Stimulated activated CD8-positive, alpha-beta memory T cell treated with anti-CD3 and anti-CD28 coated beads, Interleukin-7, amount 100 ng/mL, for 1 hour (primary cell): ENCODE results near the gene CHAF1A.

Source experiments
- DNase-seq, 2 donors: peaks; one replicate each; pipeline ENCODE4 v3.0.0-alpha.2; 2020; ENCODE audit warnings: low read depth in 2 of 2

The CHAF1A gene

DNA sequence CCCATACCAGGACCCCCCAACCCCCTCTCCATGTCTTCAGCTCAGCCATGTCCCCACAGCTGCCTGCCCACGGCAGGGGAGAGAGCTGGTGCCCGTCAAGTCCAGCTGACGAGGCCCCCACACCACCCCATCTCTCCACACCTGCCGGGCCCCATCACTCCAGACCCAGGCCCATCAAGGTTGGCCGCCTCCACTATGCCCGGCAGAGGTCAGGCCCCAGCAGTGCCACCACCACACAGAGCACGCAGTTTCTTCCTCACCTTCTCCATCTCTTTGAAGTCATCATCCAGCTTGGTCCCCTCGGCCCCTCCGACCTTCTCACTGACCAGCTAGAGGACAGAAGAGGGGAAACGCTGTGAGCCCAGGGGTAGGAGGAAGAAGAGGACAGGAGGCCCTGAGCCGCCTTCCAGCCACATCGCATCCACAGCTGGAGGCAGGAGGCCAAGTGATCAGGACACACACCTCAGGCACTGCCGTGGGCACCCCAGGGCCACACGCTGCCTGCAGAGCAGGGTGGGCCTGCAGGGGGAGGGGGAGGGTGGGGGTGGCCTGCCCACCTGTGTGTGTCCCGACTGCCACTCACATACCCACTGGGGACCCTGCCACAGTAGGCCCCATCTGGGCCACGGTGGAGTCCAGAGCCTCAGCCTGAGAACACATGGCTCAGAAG lies 35.6 kb upstream of the CHAF1A start:
- no peak for DNase-seq

DNA sequence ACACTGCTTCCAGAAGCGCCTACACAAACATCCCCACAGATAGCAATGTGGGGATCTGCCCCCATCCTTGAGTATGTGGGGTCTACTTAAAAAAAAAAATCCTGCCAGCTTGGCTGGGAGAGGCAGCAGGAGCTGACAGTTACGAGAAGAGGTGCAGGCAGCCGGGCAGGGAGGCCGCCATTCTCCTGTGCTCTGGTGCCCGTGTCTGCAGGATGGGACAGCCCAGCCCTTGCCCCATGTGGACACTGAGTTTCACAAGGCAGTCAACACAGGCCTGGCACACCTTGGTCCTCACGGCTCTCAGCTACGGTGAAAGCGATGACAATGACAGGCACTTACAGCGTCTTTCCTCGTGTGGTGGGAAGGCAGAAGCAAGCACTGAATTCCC lies 35.1 kb upstream of the CHAF1A start:
- no peak for DNase-seq

DNA sequence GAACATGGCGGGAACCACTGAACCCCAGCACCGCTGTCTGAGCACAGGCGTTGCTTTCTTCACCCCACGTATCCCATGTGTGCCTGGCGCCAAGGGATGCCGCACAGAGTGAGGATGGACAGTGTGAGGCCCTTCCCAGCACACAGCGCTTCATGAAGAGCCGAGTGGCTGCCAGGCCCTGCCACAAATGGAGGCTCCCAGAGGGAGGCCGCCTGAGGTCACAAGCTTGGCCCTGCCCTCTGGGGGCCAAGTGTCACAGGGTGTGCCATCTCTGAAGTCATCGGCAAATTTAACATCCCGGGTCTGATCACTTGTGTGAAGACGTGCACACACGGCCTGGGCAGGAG lies 34.7 kb upstream of the CHAF1A start:
- DNase-seq, result no peak

DNA sequence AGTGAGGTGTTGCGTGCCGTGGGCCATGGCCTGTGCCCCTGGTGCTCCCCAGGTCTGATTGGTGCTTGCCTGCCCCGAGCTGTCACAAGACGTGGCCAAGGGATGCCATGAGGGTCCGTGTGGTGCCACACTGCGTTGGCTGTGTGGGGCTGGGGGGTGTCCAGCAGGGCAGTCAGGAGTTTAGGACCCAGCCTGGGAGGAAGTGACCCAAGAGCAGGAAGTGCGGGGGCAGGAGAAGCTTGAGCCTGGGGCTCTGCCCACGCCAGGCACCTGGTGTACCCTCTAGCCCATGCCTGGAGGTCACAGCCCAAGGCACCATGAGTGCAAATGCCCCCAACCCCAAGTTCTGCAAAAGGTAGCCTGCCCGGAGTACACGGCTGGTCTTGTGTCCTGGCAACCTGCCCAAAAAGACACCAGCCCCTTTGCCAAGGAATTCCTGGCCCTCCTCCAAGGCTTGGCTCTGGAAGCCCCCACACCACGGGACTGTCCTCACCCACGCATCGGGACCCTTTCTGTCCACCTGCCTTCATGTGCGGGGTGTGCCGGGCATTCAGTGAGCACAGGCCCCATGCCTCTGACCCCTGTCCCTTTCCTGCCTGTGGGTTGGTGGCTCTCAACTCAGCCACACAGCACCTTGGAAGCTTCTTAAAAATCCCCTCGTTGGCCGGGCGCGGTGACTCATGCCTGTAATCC lies 34.2 kb upstream of the CHAF1A start:
- no peak for DNase-seq

DNA sequence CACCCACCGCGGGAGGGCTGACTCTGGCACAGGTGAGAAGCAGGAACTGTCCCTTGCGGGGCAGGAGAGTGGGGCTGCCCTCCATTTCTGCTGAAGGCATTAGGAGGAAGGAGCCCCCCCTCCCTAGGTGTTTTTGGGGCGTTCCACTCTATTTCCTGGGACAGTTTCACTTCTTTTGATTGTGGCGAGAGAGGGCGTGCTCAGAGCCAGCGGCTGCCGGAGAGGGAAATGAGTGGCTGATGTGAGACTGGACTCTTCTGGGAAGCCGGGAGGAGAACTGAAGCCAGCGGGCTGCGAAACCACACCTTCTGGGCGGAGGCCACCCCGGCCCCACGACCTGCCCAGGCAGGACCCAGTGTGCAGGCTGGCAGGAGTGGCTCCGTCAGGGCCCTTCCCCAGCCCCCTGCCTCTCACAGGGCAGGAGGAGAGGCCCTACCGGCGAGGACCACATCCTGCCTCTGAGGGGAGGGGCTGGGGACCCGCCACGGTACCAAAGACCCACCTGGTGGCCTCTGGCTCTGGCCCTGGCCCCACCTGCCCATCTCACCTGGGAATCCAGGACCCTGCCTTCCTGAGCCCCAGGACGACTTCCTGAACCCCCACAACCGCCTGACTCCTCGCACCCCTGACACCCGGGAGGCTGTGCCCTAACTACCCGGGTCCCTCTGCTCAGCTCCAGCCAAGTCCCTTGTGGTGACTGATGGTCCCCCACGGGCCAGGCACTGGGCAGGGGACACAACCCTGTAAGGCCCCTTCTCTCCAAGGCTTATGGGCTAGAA lies 33.1 kb upstream of the CHAF1A start:
- peak; percentile 24 to 34 for DNase-seq

DNA sequence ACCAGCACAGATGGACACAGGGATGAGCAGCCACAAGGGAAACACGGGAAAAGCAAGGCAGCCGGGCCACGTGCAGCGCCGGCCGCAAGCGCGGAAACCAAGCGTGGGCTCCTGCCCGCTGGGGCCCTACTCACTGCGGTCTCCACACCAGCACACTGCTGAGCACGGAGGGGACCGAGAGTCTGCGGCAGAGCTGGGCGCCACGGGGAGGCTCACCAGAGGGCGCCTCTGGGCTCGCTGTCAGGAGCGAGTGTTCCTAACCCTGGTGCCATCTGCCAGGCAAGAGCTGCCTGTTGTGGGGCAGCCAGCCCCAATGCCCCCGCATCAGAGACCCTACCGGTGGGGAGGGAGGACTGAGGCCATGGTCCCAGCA lies 32.6 kb upstream of the CHAF1A start:
- peak; percentile 45 to 47 for DNase-seq

DNA sequence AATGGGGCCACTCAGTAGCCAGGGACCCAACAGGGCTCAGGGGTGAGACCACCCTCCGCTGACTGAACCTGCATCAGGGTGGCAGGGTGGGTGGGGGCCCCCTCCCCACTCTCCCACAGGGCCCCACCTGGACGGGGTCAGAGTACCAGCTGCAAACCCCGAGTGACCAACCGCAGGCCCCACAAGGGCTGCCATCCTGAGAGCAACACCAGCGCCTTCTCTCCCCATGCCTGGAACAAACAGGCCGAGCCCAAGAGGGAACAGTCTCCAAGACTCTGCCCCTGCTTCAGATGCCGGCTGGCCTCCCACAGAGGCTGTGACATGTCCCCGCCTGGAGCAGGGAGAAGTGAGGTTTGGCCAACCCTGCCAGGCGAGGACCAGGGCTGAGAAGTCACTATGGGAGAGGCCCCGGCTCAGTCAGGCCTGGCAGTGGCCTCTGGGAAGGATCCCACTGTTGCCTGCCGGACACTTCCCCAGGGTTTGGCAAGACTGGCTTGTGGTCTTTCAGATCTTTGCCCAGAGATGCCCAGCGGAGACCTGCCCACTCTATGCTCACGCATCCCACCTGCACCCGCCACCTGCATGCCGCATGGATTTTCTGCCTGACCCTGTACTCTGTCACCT lies 31.9 kb upstream of the CHAF1A start:
- no peak for DNase-seq

DNA sequence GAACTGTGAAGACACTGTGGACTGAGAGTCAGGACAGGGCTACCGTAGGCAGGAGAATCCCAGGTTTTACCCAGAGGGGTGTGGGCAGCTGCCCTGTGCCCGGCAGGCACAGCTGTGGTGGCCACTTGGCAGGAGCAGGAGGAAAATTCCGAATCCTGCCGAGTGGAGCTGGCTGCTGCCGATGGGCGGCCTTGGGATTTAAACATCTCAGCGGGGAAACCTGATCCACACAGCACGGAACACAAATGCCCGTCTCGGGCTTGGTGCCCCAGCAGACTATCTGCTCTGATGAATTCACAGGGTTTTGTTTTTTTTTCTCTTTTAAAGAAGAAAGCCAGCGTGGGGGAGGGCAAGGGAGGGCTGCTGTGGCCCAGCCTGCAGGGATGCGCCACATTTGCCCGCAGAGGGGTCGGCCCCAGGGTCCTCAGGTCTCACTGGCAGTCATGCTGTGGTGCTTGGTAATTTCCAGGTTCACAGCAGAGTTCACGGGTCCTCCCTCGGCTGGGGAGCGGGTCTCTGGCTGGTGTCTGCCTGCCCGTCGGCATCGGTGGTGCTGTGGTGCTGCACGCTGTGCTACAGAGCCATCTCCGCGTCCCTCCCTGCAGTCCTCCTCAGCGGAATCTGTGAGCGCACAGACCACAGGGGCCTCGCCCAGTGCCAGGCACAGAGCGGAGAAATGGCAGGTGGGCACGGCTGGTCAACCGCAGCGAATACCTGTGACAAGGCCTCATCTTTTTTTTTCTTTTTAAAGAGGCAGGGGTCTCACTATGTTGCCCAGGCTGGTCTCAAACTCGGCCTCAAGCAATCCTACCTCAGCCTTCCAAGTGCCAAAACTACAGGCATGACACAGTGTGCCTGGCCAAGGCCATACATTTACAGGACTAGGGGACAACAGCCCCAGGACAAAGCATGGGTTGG lies 30.9 kb upstream of the CHAF1A start:
- no peak for DNase-seq

DNA sequence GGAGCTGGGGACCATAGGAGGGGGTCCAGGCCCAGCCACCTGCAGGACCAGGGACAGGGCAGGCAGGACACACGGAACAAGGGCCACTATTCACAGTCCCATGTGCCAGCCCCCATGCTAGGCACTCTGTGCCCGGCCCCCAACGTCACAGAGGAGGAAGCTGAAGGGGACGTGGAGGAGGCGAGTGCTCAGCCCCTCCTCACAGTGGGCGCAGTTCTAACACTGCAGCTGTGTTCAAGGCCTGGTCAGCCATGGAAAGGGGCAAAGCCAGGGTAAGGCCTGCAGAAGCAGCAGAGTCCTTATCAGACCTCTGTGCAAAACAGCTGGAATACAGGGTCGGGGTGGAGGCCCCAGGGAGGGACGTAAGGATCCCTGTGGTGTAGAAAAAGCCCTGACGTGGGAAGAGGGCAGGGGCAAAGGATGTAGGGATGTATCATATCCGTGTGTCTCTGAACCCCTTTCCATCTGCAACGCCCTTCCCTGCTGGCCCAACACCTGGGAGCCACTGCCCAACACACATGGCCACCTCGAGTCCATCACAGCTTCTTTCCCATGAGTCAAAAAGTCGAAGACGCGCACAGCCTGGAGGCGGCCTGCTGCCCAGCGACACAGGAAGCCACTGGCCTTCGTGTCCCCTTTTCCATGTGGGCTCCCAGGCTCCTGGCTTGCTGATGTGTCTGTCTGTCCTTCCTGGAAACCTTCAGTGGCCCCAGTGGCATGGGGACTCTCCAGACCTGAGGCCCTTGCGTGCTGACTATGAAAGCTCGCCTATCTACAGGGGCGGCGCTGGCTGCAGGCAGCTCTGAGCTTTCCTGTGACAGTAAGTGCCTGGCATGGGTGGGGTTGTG lies 30.1 kb upstream of the CHAF1A start:
- no peak for DNase-seq

DNA sequence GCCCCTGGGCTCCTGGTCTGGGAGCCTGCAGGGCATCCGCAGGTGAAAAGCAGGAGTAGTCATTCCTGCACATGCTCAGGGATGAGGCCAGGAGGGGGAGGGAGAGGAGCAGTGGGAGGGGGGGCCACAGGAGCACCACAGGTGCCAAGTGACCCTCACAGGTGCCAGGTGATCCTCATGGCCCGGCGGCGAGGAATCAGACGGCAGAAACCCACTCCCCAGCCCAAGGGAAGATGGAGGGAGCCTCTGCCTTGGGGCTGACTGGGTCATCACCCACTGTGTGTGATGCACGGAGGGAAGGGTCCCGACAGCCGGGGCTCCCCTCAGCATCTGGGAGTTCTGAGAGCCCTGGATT lies 29.4 kb upstream of the CHAF1A start:
- no peak for DNase-seq

DNA sequence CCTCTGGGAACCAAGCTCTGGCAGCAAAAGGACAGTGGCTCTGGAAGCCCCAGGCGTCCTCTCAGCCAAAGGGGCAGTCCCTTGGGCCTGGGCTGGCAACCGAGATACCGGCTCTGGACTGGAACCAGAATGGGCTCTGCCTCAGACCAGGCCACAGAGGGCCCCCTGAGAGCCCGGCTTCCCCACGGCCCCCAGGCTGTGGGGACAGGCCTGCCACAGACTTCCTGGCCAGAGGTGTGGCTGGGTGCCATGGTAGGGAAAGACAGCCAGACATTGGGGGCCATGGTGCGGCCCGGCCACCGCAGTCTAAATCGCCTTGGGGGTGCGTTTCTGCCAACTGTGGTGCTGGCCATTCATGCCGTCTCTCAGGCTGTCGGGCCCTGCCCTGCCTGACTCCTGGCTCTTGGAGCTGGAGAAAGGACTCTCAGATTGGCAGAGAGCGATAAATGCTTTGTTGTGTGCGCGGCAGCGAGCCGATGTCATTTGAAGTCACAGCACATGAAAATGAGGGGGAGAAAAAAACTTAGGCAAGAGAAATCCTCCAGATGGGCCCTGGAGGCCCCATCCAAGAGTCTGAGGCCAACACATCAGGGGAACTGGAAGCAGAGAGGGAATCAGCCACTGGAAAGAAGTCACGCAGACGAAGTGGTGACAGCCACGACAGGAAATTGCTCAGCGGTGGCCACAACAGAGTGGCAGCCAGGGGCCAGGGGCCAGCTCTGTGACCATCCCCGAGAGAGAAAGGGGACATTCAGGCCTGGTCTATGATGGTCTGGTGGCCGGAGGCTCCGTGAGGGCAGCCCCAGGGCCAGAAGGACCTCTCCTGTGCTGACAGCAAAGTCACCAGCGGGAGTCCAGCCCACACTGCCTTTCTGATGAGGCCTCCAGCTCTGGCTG lies 28.6 kb upstream of the CHAF1A start:
- DNase-seq, result no peak

DNA sequence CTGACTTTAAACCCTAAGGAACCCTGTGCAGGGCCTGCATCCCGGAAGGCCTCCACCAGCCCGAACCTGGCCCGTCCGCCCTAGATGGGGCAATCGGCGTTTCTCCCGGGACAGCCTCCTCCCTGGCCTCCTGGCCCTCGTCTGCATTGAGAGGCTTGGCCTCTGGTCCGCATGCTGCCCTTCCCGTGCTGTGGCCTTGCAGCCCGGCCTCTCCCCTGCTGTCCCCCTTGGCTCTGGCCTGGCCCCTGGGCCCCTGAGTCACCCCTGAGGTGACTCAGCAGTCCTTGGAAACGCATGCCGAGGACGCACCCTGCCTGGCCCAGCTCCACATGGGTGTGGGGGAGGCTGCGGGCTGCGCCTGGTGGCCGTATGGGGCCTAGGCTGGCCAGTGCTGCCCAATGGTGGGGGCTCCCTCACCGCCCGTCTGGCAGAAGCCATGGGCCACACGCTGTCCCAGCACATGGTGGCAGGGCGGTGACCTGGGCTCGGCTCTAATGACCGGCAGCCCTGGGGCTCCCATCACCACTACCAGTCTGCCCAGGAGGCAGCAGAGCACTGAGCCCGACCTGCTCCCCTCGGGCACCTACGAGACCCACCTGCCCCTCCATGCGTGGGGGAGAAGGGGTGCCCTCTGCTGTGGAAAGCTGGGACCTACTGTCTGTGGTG lies 27.8 kb upstream of the CHAF1A start:
- no peak for DNase-seq

DNA sequence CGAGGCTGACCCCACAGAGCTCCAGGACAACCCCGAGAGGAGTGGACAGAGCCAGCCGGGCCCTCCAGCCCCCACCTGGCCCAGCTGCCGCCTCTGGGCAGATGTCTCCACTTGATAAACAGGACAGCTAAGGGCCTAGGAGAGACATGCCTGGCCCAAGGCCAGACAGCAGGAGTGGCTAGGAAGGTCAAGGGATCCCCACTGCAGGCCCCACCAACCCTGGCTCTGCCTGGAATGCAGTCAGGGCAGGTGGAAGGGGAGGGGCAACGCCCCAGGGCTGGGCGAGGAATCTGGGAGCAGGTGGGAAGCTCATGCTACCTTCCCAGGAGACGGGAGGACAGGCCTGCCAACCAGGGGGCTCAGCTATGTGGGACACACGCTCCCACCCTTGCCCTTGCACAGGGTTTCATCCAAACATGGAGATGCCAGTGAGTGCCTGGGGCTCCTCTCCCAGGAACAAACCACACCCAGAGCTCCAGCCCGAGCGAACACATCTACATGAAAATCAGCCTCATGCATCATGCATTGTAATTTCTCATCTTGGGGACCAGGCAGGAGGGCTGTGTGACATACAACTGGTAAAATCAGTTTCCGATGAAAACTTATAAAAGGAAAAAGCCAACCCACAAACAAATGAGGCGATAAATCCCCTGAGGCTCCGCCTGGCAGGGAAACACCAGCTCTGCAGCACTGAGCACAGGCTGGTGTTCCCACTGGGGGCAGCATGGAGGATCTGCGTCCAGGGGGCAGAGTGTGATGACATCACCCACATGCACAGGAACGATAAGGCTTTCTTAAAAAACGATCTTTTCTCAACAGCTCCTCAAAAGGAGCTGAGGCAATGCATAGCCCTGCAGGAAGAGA lies 27.0 kb upstream of the CHAF1A start:
- DNase-seq, result no peak

DNA sequence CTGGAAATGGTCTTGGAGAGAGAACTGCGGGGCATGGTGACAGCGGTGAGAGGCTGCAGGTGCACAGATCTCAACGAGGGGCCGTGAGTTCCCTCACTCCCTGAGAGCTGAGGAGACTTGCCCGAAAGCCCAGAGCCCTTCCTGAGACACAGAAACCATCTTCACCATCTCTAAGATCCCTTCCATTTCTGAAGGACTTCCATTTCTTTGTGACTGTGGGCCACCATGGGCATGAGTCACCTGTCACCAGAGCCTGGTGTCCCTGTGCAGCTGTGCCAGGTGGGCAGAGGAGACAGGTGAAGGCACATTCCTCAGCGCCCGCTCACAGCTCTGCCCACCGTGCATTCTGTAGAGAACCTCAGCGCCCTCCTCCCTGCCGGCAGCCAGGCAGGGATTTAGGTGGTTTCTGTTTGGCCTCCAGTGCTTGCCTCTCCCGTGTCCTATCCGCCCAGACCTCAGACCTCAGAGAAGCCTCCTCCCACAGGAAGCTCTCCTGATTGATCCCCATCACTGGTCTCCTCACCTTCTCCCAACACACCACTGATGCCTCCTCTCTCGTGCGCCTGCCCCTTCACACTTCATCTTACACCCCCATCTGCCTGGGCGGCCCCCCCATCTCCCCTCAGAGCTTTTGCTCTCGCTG lies 26.3 kb upstream of the CHAF1A start:
- DNase-seq, result no peak

DNA sequence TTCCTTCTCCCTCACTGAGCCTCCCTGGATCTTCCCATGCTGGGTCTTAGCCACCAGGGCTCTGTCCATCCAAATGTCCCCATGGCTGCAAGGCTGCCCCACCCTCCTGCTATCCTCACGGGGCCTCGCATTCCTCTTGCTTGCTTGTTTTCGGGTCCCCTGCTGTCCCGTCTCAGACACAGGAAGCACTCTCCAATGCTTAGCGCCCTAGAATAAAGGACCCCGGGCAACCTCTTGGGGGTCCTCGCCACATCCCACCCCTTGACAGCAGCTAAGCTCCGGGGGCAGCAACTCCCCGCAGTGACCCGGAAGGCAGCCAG lies 25.8 kb upstream of the CHAF1A start:
- DNase-seq, result no peak

DNA sequence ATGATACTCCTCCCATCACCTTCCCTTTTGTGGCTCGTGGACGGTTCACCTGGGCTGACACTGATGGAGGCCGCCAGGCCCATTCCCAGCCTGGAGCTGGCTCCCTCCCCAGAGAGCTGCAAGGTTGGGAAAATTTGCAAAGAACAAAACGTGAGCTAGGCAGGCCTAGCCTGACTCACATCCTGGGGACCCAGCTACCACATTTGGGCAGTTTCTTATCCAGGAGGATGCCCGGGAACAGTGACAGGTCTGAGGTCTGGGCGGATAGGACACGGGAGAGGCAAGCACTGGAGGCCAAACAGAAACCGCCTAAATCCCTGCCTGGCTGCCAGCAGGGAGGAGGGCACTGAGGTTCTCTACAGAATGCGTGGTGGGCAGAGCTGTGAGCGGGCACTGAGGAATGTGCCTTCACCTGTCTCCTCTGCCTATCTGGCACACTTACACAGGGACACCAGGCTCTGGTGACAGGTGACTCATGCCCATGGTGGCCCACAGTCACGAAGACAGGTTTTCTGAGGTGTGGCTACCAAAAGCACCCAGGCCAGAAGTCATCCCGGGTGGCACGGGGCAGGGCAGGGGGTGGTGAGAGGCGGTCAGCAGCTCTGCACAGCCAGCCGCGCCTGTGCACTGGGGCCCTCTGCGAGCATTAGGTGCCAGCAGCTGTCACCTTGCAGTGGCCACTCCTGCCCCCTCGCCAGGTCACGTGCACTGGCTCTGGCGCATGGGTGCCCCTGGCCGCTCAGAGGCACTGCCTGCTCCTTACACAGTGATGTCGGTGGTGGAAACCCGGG lies 25.3 kb upstream of the CHAF1A start:
- no peak for DNase-seq

DNA sequence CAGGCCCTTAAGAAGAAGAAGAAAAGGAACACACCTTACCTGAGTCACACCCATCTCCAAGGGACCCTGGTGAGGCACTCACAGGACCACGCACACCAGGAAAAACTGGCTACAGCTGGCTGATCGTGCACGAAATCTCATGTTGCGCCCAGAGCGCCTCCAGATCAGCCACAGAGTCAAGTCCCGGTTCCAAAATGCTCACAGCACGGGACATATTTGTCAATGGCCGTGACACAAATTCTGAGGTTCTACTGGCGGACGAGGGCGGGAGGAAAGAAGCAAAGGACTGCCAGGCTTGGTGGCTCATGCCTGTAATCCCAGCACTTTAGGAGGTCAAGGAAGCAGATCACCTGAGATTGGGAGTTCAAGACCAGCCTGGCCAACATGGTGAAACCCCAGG lies 23.6 kb upstream of the CHAF1A start:
- DNase-seq, result no peak
